ENCODE data around the gene PCSK6.

GRCh38 chr15:101380146-101380545, 109.4 kb downstream of the PCSK6 start:
- TF ChIP-seq CTCF (conservative IDR thresholded peaks at IDR 0.05; ENCODE audit: low read length): no peak
- TF ChIP-seq EZH2phosphoT487 (IDR thresholded peaks at IDR 0.05; ENCODE audit: borderline replicate concordance): no peak
